Panc1 (cell line): Measurements from ENCODE around the gene HNF1A. TPM values are rescaled to one million over a fixed set of nuclear protein-coding genes. Genes with fewer than 3 reads are reported as not detected.

Source experiments
- ATAC-seq: fragments of 200-7000 bp; cut with Tn5 transposase; 2 replicates; pipeline ENCODE4 v1.9.1; 2020; ENCODE audit warnings: mild to moderate bottlenecking, moderate library complexity
- BruUV-seq: library from RNA; stranded (reverse); fragments of 400-500 nt; replicated peaks from 2 replicates; lab custom pipeline; 2021; lab: Mats Ljungman, UMichigan
- CTCF ChIA-PET: fragments of 300-600 bp; sonication (Branson Sonifier 250); formaldehyde crosslinking; loops from one replicate; lab custom pipeline; 2022; ENCODE audit warnings: antibody characterized with exemption; lab: Charles Lee
- POLR2A ChIA-PET: fragments of 300-600 bp; sonication (Branson Sonifier 250); formaldehyde crosslinking; loops from one replicate; lab custom pipeline; 2022; ENCODE audit warnings: antibody characterized with exemption; lab: Charles Lee
- DNase-seq: peaks from one replicate; pipeline ENCODE4 v3.0.0-alpha.2; 2010; ENCODE audit warnings: low read depth, low spot score
- H3K27ac ChIP-seq: 2 replicates; pipeline ENCODE4 v1.5.1; 2011; ENCODE audit warnings: mild to moderate bottlenecking, low read length, inconsistent platforms
- H3K27me3 ChIP-seq: fragments of 200-500 bp; sonication (Bioruptor generic); 2 replicates; pipeline ENCODE4 v1.6.0; 2014; ENCODE audit warnings: low read length, inconsistent platforms; ENCODE audit not compliant: control insufficient read depth, insufficient read depth
- H3K36me3 ChIP-seq: fragments of 200-500 bp; sonication (Bioruptor generic); 2 replicates; pipeline ENCODE4 v1.5.1; 2014; ENCODE audit warnings: inconsistent platforms, mild to moderate bottlenecking, low read length, moderate library complexity; ENCODE audit not compliant: control insufficient read depth, insufficient read depth
- H3K4me1 ChIP-seq: 2 replicates; pipeline ENCODE4 v1.5.1; 2011; ENCODE audit warnings: inconsistent platforms, mild to moderate bottlenecking, low read length, moderate library complexity; ENCODE audit not compliant: control insufficient read depth, insufficient read depth
- H3K4me3 ChIP-seq, 2 experiments: 2 replicates each; pipeline ENCODE4 v1.5.1; 2011 to 2012; ENCODE audit warnings: low read depth in 2 of 2, low read length in 2 of 2, mild to moderate bottlenecking in 2 of 2, inconsistent platforms in 1 of 2, moderate library complexity in 1 of 2
- H3K9me3 ChIP-seq: fragments of 200-500 bp; sonication (Bioruptor generic); 2 replicates; pipeline ENCODE4 v1.5.1; 2014; ENCODE audit warnings: low read depth, mild to moderate bottlenecking, inconsistent platforms, low read length, moderate library complexity; ENCODE audit not compliant: control insufficient read depth, insufficient read depth
- CTCF ChIP-seq: fragments of 450-650 bp; IDR thresholded peaks from 2 replicates; pipeline ENCODE4 v1.5.1; 2017; ENCODE audit warnings: mild to moderate bottlenecking
- POLR2AphosphoS5 ChIP-seq: IDR thresholded peaks from 2 replicates; pipeline ENCODE4 v1.6.1; 2012; ENCODE audit warnings: mild to moderate bottlenecking, low read depth, low read length, moderate library complexity
- REST ChIP-seq, 2 experiments: IDR thresholded peaks; 2 replicates each; pipeline ENCODE4 v1.6.1; 2011 to 2012; ENCODE audit warnings: low read depth in 2 of 2, control low read depth in 1 of 2, low read length in 1 of 2, mild to moderate bottlenecking in 1 of 2, moderate library complexity in 1 of 2; ENCODE audit not compliant: insufficient read depth in 1 of 2
- SIN3A ChIP-seq: IDR thresholded peaks from 2 replicates; pipeline ENCODE4 v1.6.1; 2012; ENCODE audit warnings: low read depth, mild to moderate bottlenecking, low read length, moderate library complexity, borderline replicate concordance; ENCODE audit not compliant: insufficient read depth
- TCF7L2 ChIP-seq: IDR thresholded peaks from 2 replicates; pipeline ENCODE4 v1.6.1; 2011; ENCODE audit warnings: mild to moderate bottlenecking, low read depth, low read length, inconsistent platforms
- in situ Hi-C: cut with HindIII; loops from 2 replicates; pipeline ENCODE4 v1.10.0; 2016; ENCODE audit warnings: low sequenced_read_pairs, low pct_unique_long_range_greater_than_20kb
- intact Hi-C: fragments of 100-400 bp; cut with micrococcal nuclease; formaldehyde crosslinking; loops from one replicate; pipeline ENCODE4 v1.10.0; 2022; ENCODE audit not compliant: unreplicated experiment
- total RNA-seq: library from RNA; stranded (reverse); gene quantifications from one replicate; pipeline ENCODE4 v1.2.1, GENCODE V29; 2021; ENCODE audit not compliant: unreplicated experiment

HNF1A gene
- total RNA-seq, 1 experiment from 2014 or later = 0.26 TPM

- in situ Hi-C loops = no loop called here
- no peaks in the 10 kb centered on the region for H3K27me3 ChIP-seq
- ChIA-PET POLR2A (no interaction called here), CTCF (no interaction called here)
- intact Hi-C loops = no loop called here
- TF ChIP-seq TCF7L2 (no peak), CTCF (no peak), POLR2AphosphoS5 (no peak), REST (IDR thresholded peaks at IDR 0.05; ENCODE audit: insufficient read depth in 1 of 2, low read depth in 2 of 2, low read length in 1 of 2) (no peak), SIN3A (no peak)
- DNase-seq (no peak), ATAC-seq (no peak)
- no peaks in the 10 kb centered on the region for H3K36me3 ChIP-seq
- no peak overlapping the region for H3K4me3 ChIP-seq
- H3K27ac ChIP-seq = no peak overlapping the region
- no peaks in the 10 kb centered on the region for H3K9me3 ChIP-seq
- BruUV-seq = no TSS peak
- H3K4me1 ChIP-seq = no peaks in the 10 kb centered on the region
Measured at GRCh38 chr12:121030576-121031212, 52.4 kb downstream of the HNF1A start.

- DNase-seq (no peak), ATAC-seq (peak; percentile 52; the same call in 1 of the 2 replicates)
- no peaks in the 10 kb centered on the region for H3K36me3 ChIP-seq
- no TSS peak for BruUV-seq
- intact Hi-C loops = no loop called here
- no peak overlapping the region for H3K4me3 ChIP-seq
- H3K9me3 ChIP-seq = no peaks in the 10 kb centered on the region
- no peaks in the 10 kb centered on the region for H3K27me3 ChIP-seq
- no peak overlapping the region for H3K27ac ChIP-seq
- no peak for TF ChIP-seq REST (IDR thresholded peaks at IDR 0.05; ENCODE audit: insufficient read depth in 1 of 2, low read depth in 2 of 2, low read length in 1 of 2)
- TF ChIP-seq CTCF = no peak
- no peak for TF ChIP-seq POLR2AphosphoS5
- no peak for TF ChIP-seq SIN3A
- TF ChIP-seq TCF7L2 = no peak
- ChIA-PET POLR2A (no interaction called here), CTCF (interaction anchor here (0.7 kb wide), 1 partner anchor 73 kb away, joined by 4 read pairs; no protein-coding TSS in a partner anchor)
- in situ Hi-C loops = no loop called here
- no peaks in the 10 kb centered on the region for H3K4me1 ChIP-seq
Measured at GRCh38 chr12:121033625-121034349, 55.4 kb downstream of the HNF1A start.
